Mesenchymal stem cell (in vitro differentiated cells and primary cell): ENCODE data around the gene SORBS1.
A peak's percentile ranks its signal among the peaks of the same experiment; 100 is the strongest.

Experiments used
- DNase-seq: peaks from one replicate; pipeline ENCODE4 v3.0.0-alpha.2; 2013
- H2AFZ ChIP-seq: one replicate; pipeline ENCODE4 v1.6.1; 2013; ENCODE audit warnings: low read depth, mild to moderate bottlenecking, control low read depth, inconsistent platforms, low read length, moderate library complexity
- H2AK5ac ChIP-seq: 2 replicates; pipeline ENCODE4 v1.6.1; 2013; ENCODE audit warnings: low read length, moderate library complexity, mild to moderate bottlenecking, inconsistent platforms; ENCODE audit not compliant: severe bottlenecking
- H2BK120ac ChIP-seq: one replicate; pipeline ENCODE4 v1.6.1; 2013; ENCODE audit warnings: low read depth, mild to moderate bottlenecking, inconsistent platforms, low read length, moderate library complexity
- H2BK12ac ChIP-seq, 2 experiments: one replicate each; pipeline ENCODE4 v1.6.1; 2013; ENCODE audit warnings: inconsistent platforms in 2 of 2, low read length in 2 of 2, mild to moderate bottlenecking in 2 of 2, moderate library complexity in 2 of 2, control low read depth in 1 of 2
- H2BK15ac ChIP-seq: one replicate; pipeline ENCODE4 v1.6.1; 2013; ENCODE audit warnings: mild to moderate bottlenecking, low read depth, inconsistent platforms; ENCODE audit not compliant: poor library complexity, severe bottlenecking
- H2BK5ac ChIP-seq: 2 replicates; pipeline ENCODE4 v1.6.1; 2013; ENCODE audit warnings: low read depth, mild to moderate bottlenecking, low read length, control low read depth, inconsistent platforms; ENCODE audit not compliant: poor library complexity, severe bottlenecking
- H3K14ac ChIP-seq, 2 experiments: one replicate each; pipeline ENCODE4 v1.6.1; 2013; ENCODE audit warnings: inconsistent platforms in 2 of 2, low read length in 2 of 2, control low read depth in 1 of 2, mild to moderate bottlenecking in 1 of 2, moderate library complexity in 1 of 2
- H3K18ac ChIP-seq, 2 experiments: one replicate each; pipeline ENCODE4 v1.6.1; 2013; ENCODE audit warnings: inconsistent platforms in 2 of 2, low read length in 2 of 2, control low read depth in 1 of 2, low read depth in 1 of 2, mild to moderate bottlenecking in 1 of 2
- H3K23ac ChIP-seq, 2 experiments: one replicate each; pipeline ENCODE4 v1.6.1; 2013; ENCODE audit warnings: inconsistent platforms in 2 of 2, low read length in 2 of 2, mild to moderate bottlenecking in 2 of 2, moderate library complexity in 2 of 2, control low read depth in 1 of 2
- H3K27ac ChIP-seq: 2 replicates; pipeline ENCODE4 v1.5.1; 2013; ENCODE audit warnings: mild to moderate bottlenecking, moderate library complexity, low read length, control low read depth, inconsistent platforms; ENCODE audit not compliant: poor library complexity, severe bottlenecking
- H3K27me3 ChIP-seq, 2 experiments: 2 replicates each; pipeline versions ENCODE4 v1.6.1 to v1.7.0; 2013; ENCODE audit warnings: low read length in 2 of 2, mild to moderate bottlenecking in 2 of 2, moderate library complexity in 2 of 2, control low read depth in 1 of 2, inconsistent platforms in 1 of 2; ENCODE audit not compliant: control insufficient read depth in 1 of 2, insufficient read depth in 1 of 2
- H3K36me3 ChIP-seq, 2 experiments: 2 replicates each; pipeline versions ENCODE4 v1.6.1 to v1.7.0; 2013; ENCODE audit warnings: low read length in 2 of 2, control low read depth in 1 of 2, inconsistent platforms in 1 of 2, low read depth in 1 of 2, mild to moderate bottlenecking in 1 of 2; ENCODE audit not compliant: insufficient read depth in 2 of 2, control insufficient read depth in 1 of 2
- H3K4ac ChIP-seq, 2 experiments: one replicate each; pipeline ENCODE4 v1.6.1; 2013; ENCODE audit warnings: inconsistent platforms in 2 of 2, low read length in 2 of 2, mild to moderate bottlenecking in 2 of 2, moderate library complexity in 2 of 2, control low read depth in 1 of 2, low read depth in 1 of 2
- H3K4me1 ChIP-seq: 2 replicates; pipeline ENCODE4 v1.6.1; 2013; ENCODE audit warnings: low read depth, low read length, control low read depth; ENCODE audit not compliant: control insufficient read depth, insufficient read depth
- H3K4me2 ChIP-seq: 2 replicates; pipeline ENCODE4 v1.6.1; 2013; ENCODE audit warnings: low read length, mild to moderate bottlenecking, inconsistent platforms; ENCODE audit not compliant: poor library complexity, severe bottlenecking
- H3K4me3 ChIP-seq, 2 experiments: 2 replicates each; pipeline versions ENCODE4 v1.5.1 to v1.7.0; 2013; ENCODE audit warnings: low read length in 2 of 2, mild to moderate bottlenecking in 2 of 2, control low read depth in 1 of 2, low read depth in 1 of 2; ENCODE audit not compliant: insufficient read depth in 1 of 2
- H3K79me1 ChIP-seq: replicated peaks from 2 replicates; pipeline ENCODE4 v1.6.1; 2013; ENCODE audit warnings: mild to moderate bottlenecking, control low read depth, low read length, inconsistent platforms; ENCODE audit not compliant: poor library complexity, severe bottlenecking
- H3K9ac ChIP-seq: 2 replicates; pipeline ENCODE4 v1.7.0; 2013; ENCODE audit warnings: mild to moderate bottlenecking, low read length, moderate library complexity
- H3K9me3 ChIP-seq: 2 replicates; pipeline ENCODE4 v1.7.0; 2013; ENCODE audit warnings: mild to moderate bottlenecking, low read length; ENCODE audit not compliant: control insufficient read depth
- H4K8ac ChIP-seq: one replicate; pipeline ENCODE4 v1.6.1; 2013; ENCODE audit warnings: inconsistent platforms, mild to moderate bottlenecking, low read length, moderate library complexity
- H4K91ac ChIP-seq: one replicate; pipeline ENCODE4 v1.6.1; 2013; ENCODE audit warnings: mild to moderate bottlenecking, low read length, inconsistent platforms
- WGBS: methylation state at CpG from one replicate; pipeline ENCODE4 v1.1.7; 2013; ENCODE audit warnings: mixed read lengths; 5-methylcytosine and 5-hydroxymethylcytosine counted together

The SORBS1 gene

DNA sequence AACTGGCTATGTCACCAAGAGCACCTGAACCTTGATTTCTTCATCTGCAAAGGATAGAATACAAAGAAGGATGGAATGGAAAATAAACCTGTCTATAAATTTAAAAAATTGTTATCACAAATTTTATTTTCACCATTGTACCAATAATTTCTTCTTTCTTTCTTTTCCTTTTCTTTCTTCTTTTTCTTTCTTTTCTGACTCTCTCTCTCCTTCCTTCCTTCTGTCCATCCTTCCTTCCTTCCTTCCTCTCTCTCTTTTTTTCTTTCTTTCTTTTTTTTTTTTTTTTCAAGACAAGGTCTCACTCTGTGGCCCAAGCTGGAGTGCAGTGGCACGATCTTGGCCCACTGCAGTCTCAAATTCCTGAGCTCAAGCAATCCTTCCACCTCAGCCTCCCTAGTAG is 36.6 kb upstream of the SORBS1 start:
- Histone ChIP-seq H4K8ac (no peak overlapping the region), H3K4me3 (no peak overlapping the region), H3K36me3 (no peaks in the 10 kb centered on the region), H3K9me3 (no peaks in the 10 kb centered on the region), H2BK15ac (no peak overlapping the region), H4K91ac (no peak overlapping the region), H3K4ac (no peak overlapping the region), H2AK5ac (no peak overlapping the region), H3K27ac (no peak overlapping the region), H3K4me2 (no peak overlapping the region), H3K4me1 (no peaks in the 10 kb centered on the region), H3K23ac (no peak overlapping the region), H2AFZ (no peak overlapping the region), H3K9ac (no peak overlapping the region), H2BK120ac (no peak overlapping the region), H2BK12ac (no peak overlapping the region), H3K27me3 (peaks cover 0 to 5% of the 10 kb centered on the region in 2 experiments), H3K18ac (no peak overlapping the region), H2BK5ac (no peak overlapping the region), H3K79me1 (no peaks in the 10 kb centered on the region), H3K14ac (no peak overlapping the region)
- WGBS = 57% methylated on average over 1 of the region's 1 CpG
- no peak for DNase-seq

DNA sequence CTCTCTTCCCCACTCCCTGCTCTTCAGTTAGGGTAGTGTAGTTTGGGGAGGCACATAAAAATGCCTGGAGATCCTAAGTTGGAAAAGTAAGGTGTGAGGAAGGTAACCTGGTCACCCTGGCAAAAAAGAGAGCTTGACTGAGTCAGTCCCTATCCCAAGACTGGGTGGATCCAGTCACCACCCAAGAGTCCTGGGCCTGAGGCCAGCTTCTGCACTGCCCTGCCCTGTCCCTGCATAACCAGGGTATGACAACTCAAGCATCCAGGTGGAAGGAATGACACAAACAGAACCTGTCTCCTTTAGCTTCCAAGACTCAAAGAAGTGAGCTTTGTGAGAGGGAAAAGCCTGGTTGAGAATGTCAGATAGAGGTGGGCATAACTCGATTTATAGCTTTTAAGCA is 26.9 kb upstream of the SORBS1 start:
- no peak overlapping the region for H2BK5ac ChIP-seq
- H2BK12ac ChIP-seq = no peak overlapping the region
- H2AK5ac ChIP-seq = no peak overlapping the region
- H3K4me3 ChIP-seq = no peak overlapping the region
- no peaks in the 10 kb centered on the region for H3K4me1 ChIP-seq
- no peak overlapping the region for H4K8ac ChIP-seq
- H3K27ac ChIP-seq = no peak overlapping the region
- H3K14ac ChIP-seq = no peak overlapping the region
- no peak overlapping the region for H2AFZ ChIP-seq
- no peak overlapping the region for H3K18ac ChIP-seq
- H3K9ac ChIP-seq = no peak overlapping the region
- no peak overlapping the region for H2BK15ac ChIP-seq
- 64% methylated on average over 1 of the region's 1 CpG for WGBS
- H3K4me2 ChIP-seq = no peak overlapping the region
- no peak overlapping the region for H3K4ac ChIP-seq
- no peaks in the 10 kb centered on the region for H3K79me1 ChIP-seq
- H3K36me3 ChIP-seq = no peaks in the 10 kb centered on the region
- no peak overlapping the region for H3K23ac ChIP-seq
- no peak for DNase-seq
- H4K91ac ChIP-seq = no peak overlapping the region
- H3K9me3 ChIP-seq = no peaks in the 10 kb centered on the region
- H3K27me3 ChIP-seq = peaks cover 13 to 16% of the 10 kb centered on the region in 2 experiments
- no peak overlapping the region for H2BK120ac ChIP-seq

DNA sequence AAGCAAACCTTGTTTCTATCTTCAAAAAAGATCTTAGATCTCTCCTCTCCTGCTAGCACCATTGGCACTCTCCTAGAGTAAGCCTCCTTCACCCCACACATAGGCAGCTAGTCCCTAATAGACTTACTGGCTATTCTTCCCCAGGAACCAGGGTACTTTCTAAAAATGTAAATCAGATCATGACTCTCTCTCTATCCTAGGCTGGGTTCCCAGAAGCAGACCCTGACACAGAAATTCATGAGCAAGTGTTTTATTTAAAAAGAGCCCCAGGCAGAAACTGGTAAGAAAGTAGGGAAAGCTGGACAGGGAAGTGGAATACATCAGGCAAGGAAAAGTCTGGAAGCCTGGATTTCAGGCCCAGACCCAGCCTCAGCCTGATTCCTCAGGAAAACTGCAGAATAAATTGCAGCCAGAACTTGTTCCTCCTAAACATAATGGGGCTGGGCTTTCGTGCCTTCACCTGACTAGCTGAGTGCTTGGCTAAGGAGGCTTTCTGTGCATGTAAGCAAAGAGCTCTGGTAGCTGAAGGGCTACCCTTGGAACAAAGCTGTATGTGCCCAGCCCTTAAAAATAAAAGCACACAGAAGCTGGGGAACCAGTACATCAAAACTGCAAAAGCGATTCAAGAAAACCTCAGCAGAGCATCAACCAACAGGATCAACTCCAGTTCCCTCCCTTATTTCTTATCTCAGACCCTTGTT is 18.8 kb upstream of the SORBS1 start:
- Histone ChIP-seq H2BK120ac (no peak overlapping the region), H4K91ac (no peak overlapping the region), H2AFZ (no peak overlapping the region), H4K8ac (no peak overlapping the region), H3K27me3 (peaks cover 19 to 32% of the 10 kb centered on the region in 2 experiments), H3K36me3 (no peaks in the 10 kb centered on the region), H3K18ac (no peak overlapping the region), H2BK12ac (no peak overlapping the region), H3K4me1 (no peaks in the 10 kb centered on the region), H3K4me3 (no peak overlapping the region), H3K9ac (no peak overlapping the region), H3K9me3 (no peaks in the 10 kb centered on the region), H2AK5ac (no peak overlapping the region), H3K79me1 (no peaks in the 10 kb centered on the region), H2BK15ac (no peak overlapping the region), H3K27ac (no peak overlapping the region), H3K23ac (no peak overlapping the region), H2BK5ac (peak overlapping the region; percentile 44), H3K14ac (no peak overlapping the region), H3K4ac (no peak overlapping the region), H3K4me2 (no peak overlapping the region)
- no peak for DNase-seq
- WGBS = 100% methylated on average over 2 of the region's 2 CpGs

DNA sequence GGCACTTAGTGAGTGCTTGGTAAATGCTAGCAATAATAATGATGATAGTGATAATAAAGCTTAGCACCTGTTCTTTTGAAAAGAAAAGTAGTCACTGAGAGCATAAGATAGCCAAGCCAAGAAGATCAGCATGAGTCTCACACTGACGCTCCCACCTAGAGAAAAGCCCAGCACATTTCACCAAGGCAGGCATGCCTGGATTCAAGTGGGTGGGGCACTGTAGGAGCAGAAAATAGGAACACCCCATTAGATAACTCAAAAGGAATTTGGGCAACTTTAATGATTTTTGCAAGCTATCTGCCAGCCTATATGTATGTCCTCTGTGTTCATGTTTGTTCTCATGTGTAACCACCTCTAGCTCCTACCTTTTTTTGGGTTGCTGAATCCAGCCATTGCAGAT is 18.1 kb upstream of the SORBS1 start:
- DNase-seq = no peak
- H3K27me3 ChIP-seq = peaks cover 26 to 39% of the 10 kb centered on the region in 2 experiments
- H2BK15ac ChIP-seq = no peak overlapping the region
- 80% methylated on average over 1 of the region's 1 CpG for WGBS
- no peak overlapping the region for H2BK120ac ChIP-seq
- H4K8ac ChIP-seq = no peak overlapping the region
- H4K91ac ChIP-seq = no peak overlapping the region
- H3K4me1 ChIP-seq = no peaks in the 10 kb centered on the region
- H3K14ac ChIP-seq = no peak overlapping the region
- no peak overlapping the region for H2AFZ ChIP-seq
- no peaks in the 10 kb centered on the region for H3K79me1 ChIP-seq
- no peak overlapping the region for H3K4me2 ChIP-seq
- no peak overlapping the region for H3K4me3 ChIP-seq
- no peaks in the 10 kb centered on the region for H3K36me3 ChIP-seq
- no peak overlapping the region for H2BK12ac ChIP-seq
- H2AK5ac ChIP-seq = no peak overlapping the region
- no peak overlapping the region for H3K18ac ChIP-seq
- no peak overlapping the region for H3K4ac ChIP-seq
- H3K27ac ChIP-seq = no peak overlapping the region
- H3K23ac ChIP-seq = no peak overlapping the region
- H3K9ac ChIP-seq = no peak overlapping the region
- H2BK5ac ChIP-seq = no peak overlapping the region
- no peaks in the 10 kb centered on the region for H3K9me3 ChIP-seq
